Endothelial cell (in vitro differentiated cells): Measurements from ENCODE around the gene DAPK1. TPM values are rescaled to one million over a fixed set of nuclear protein-coding genes. Genes with fewer than 3 reads are reported as not detected.

Experiments
- DNase-seq: peaks from one replicate; pipeline ENCODE4 v3.0.0; 2021; ENCODE audit warnings: low spot score
- H3K27ac Mint-ChIP-seq: one replicate; pipeline ENCODE4 v1.8.0; 2021; ENCODE audit warnings: mixed read lengths, inconsistent platforms; ENCODE audit not compliant: unreplicated experiment
- H3K27me3 Mint-ChIP-seq: one replicate; pipeline ENCODE4 v1.8.0; 2021; ENCODE audit warnings: mild to moderate bottlenecking, moderate library complexity, mixed read lengths, inconsistent platforms; ENCODE audit not compliant: unreplicated experiment
- H3K36me3 Mint-ChIP-seq: one replicate; pipeline ENCODE4 v1.8.0; 2021; ENCODE audit warnings: mild to moderate bottlenecking, low read depth, mixed read lengths, inconsistent platforms; ENCODE audit not compliant: unreplicated experiment
- H3K4me1 Mint-ChIP-seq: one replicate; pipeline ENCODE4 v1.8.0; 2021; ENCODE audit warnings: mild to moderate bottlenecking, mixed read lengths, inconsistent platforms; ENCODE audit not compliant: unreplicated experiment
- H3K4me3 Mint-ChIP-seq: one replicate; pipeline ENCODE4 v1.8.0; 2021; ENCODE audit warnings: mild to moderate bottlenecking, mixed read lengths, inconsistent platforms; ENCODE audit not compliant: unreplicated experiment
- H3K9me3 Mint-ChIP-seq: one replicate; pipeline ENCODE4 v1.8.0; 2021; ENCODE audit warnings: mixed read lengths, inconsistent platforms; ENCODE audit not compliant: unreplicated experiment
- CTCF ChIP-seq: fragments of 200-600 bp; sonication (generic); IDR thresholded peaks from one replicate; pipeline ENCODE4 v1.5.0; 2021; ENCODE audit warnings: antibody characterized with exemption; ENCODE audit not compliant: unreplicated experiment
- total RNA-seq: library from RNA; stranded (reverse); fragmentation: NEBNext Ultra II Directional; extraction: Animal tissue kit (Norgen Biotek cat#: 25700); gene quantifications from one replicate; pipeline ENCODE4 v1.2.1, GENCODE V29; 2021; ENCODE audit not compliant: unreplicated experiment

DAPK1 gene
- total RNA-seq, 1 donor from 2014 or later = 36.8 TPM

GRCh38 chr9:87665505-87665904 is 167.8 kb downstream of the DAPK1 start:
- Mint-ChIP-seq H3K9me3 (peaks cover 3% of the 10 kb centered on the region), H3K27me3 (peaks cover 11% of the 10 kb centered on the region), H3K27ac (no peak overlapping the region), H3K36me3 (peaks cover 13% of the 10 kb centered on the region), H3K4me3 (no peak overlapping the region), H3K4me1 (no peaks in the 10 kb centered on the region)
- no peak for DNase-seq
- TF ChIP-seq CTCF = no peak

- Mint-ChIP-seq H3K36me3 (peaks cover 13% of the 10 kb centered on the region), H3K27me3 (peaks cover 11% of the 10 kb centered on the region), H3K27ac (no peak overlapping the region), H3K4me1 (no peaks in the 10 kb centered on the region), H3K9me3 (peaks cover 3% of the 10 kb centered on the region), H3K4me3 (no peak overlapping the region)
- TF ChIP-seq CTCF = no peak
- DNase-seq = no peak
These were observed 169.6 kb downstream of the DAPK1 start for GRCh38 chr9:87667164-87667738.

- H3K27ac Mint-ChIP-seq = no peak overlapping the region
- H3K4me1 Mint-ChIP-seq = no peaks in the 10 kb centered on the region
- H3K4me3 Mint-ChIP-seq = no peak overlapping the region
- DNase-seq = no peak
- TF ChIP-seq CTCF = no peak
- H3K9me3 Mint-ChIP-seq = peaks cover 3% of the 10 kb centered on the region
- peaks cover 8% of the 10 kb centered on the region for H3K27me3 Mint-ChIP-seq
- H3K36me3 Mint-ChIP-seq = peaks cover 13% of the 10 kb centered on the region
These were observed 170.6 kb downstream of the DAPK1 start for GRCh38 chr9:87668222-87668621.

- H3K27ac Mint-ChIP-seq = no peak overlapping the region
- H3K4me3 Mint-ChIP-seq = no peak overlapping the region
- DNase-seq = no peak
- peaks cover 3% of the 10 kb centered on the region for H3K9me3 Mint-ChIP-seq
- TF ChIP-seq CTCF = no peak
- peaks cover 13% of the 10 kb centered on the region for H3K36me3 Mint-ChIP-seq
- peaks cover 8% of the 10 kb centered on the region for H3K27me3 Mint-ChIP-seq
- no peaks in the 10 kb centered on the region for H3K4me1 Mint-ChIP-seq
These were observed 171.1 kb downstream of the DAPK1 start for GRCh38 chr9:87668722-87669121.

- Mint-ChIP-seq H3K9me3 (peaks cover 3% of the 10 kb centered on the region), H3K4me1 (no peaks in the 10 kb centered on the region), H3K36me3 (peaks cover 6% of the 10 kb centered on the region), H3K27ac (no peak overlapping the region), H3K27me3 (peaks cover 2% of the 10 kb centered on the region), H3K4me3 (no peak overlapping the region)
- TF ChIP-seq CTCF = no peak
- DNase-seq = no peak
These were observed 173.1 kb downstream of the DAPK1 start for GRCh38 chr9:87670572-87671264.
